Uterus (tissue), 2 donors: Measurements from ENCODE around the gene DGCR2.

Source experiments
- POLR2A ChIP-seq, 2 donors: fragments of 450-650 bp; IDR thresholded peaks; one replicate each; pipeline ENCODE4 v1.6.1; 2016; ENCODE audit warnings: antibody characterized with exemption in 2 of 2, mild to moderate bottlenecking in 1 of 2, moderate library complexity in 1 of 2
- TF ChIP-seq, protein P1 (sequence below), 4 experiments: fragments of 200-600 bp in 2 of 4; fragments of 450-650 bp in 2 of 4; sonication (generic) in 2 of 4; IDR thresholded peaks; one replicate each; pipeline ENCODE4 v1.5.1; 2016 to 2019; ENCODE audit warnings: antibody characterized with exemption in 4 of 4, mild to moderate bottlenecking in 2 of 4, moderate library complexity in 1 of 4

- TF ChIP-seq, protein P1, sequence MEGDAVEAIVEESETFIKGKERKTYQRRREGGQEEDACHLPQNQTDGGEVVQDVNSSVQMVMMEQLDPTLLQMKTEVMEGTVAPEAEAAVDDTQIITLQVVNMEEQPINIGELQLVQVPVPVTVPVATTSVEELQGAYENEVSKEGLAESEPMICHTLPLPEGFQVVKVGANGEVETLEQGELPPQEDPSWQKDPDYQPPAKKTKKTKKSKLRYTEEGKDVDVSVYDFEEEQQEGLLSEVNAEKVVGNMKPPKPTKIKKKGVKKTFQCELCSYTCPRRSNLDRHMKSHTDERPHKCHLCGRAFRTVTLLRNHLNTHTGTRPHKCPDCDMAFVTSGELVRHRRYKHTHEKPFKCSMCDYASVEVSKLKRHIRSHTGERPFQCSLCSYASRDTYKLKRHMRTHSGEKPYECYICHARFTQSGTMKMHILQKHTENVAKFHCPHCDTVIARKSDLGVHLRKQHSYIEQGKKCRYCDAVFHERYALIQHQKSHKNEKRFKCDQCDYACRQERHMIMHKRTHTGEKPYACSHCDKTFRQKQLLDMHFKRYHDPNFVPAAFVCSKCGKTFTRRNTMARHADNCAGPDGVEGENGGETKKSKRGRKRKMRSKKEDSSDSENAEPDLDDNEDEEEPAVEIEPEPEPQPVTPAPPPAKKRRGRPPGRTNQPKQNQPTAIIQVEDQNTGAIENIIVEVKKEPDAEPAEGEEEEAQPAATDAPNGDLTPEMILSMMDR (IDR thresholded peaks at IDR 0.05), result no peak
- no peak for TF ChIP-seq POLR2A (IDR thresholded peaks at IDR 0.05)
Measured at GRCh38 chr22:19082101-19082500, 40.1 kb downstream of the DGCR2 start.
